Retina (tissue), 1 donor: Measurements from ENCODE around the gene PTGER1.
A peak's percentile ranks its signal among the peaks of the same experiment; 100 is the strongest.

Source experiments
- DNase-seq: peaks from one replicate; pipeline ENCODE4 v3.0.0-alpha.2; 2016

Gene PTGER1

DNA sequence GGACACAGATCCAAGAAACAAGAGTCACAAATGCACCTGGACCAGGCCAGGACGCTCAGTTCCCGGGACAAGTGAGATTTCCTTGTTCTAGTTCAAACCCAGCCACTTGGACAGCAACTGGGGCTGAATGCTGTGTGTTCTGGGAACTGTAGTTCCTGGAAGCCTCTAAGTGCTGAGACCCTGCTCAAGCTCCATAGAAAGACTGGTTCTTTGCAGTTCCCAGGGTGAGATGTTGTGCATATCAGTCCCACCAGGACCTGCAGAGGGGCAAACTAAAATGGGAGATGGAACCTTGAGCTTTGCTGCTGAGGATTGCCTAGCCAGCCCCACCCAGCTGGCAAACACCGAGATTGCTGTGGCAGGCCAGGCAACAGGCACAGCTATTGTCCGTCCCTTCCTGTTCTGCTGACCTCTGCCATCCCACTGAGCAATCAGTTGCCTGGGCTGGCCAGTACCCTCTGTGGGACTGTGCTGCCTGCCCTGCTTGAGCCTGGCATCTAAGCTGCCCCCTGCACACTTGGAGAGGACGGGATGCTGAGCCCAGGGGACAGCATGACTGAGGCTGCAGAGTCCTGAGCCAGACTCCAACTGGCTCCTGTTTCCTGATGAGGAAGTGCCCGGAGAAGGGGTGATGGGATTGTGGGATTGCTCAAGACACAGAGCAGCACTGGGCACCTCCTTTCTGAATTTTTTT, 22.2 kb upstream of the PTGER1 start:
- DNase-seq, result no peak

DNA sequence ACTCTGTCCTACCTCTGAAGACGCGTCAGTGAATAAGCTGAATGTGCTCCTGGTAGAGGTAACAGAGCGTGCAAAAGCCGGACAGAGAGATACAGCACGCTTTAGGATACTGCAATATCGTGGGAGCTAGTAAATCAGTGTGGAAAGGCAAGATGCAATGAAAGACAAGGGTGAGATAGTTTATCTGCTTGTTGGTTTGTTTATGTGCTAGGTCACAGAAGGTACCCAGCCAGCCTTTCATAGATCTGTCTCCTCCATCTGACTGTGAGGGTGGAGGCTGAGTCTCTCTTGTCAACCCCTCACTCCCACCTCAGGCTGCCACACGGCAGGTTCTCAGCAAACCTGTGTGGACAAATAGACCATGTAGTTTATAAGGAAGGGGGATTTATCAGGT, 21.7 kb upstream of the PTGER1 start:
- DNase-seq, result no peak

GRCh38 chr19:14496029-14496833, 21.1 kb upstream of the PTGER1 start, which contains the start of gene GIPC1:
GIPC1 (minus strand) TSS chr19:14496127; CDS start chr19:14482976, 13,151 bp downstream.
- peak; percentile 99 for DNase-seq

- no peak for DNase-seq
Measured at GRCh38 chr19:14495672-14496028, 20.5 kb upstream of the PTGER1 start.

GRCh38 chr19:14494910-14495671, 19.9 kb upstream of the PTGER1 start:
- DNase-seq, result no peak

- DNase-seq, result no peak
Measured at GRCh38 chr19:14494411-14494810, 19.3 kb upstream of the PTGER1 start.

DNA sequence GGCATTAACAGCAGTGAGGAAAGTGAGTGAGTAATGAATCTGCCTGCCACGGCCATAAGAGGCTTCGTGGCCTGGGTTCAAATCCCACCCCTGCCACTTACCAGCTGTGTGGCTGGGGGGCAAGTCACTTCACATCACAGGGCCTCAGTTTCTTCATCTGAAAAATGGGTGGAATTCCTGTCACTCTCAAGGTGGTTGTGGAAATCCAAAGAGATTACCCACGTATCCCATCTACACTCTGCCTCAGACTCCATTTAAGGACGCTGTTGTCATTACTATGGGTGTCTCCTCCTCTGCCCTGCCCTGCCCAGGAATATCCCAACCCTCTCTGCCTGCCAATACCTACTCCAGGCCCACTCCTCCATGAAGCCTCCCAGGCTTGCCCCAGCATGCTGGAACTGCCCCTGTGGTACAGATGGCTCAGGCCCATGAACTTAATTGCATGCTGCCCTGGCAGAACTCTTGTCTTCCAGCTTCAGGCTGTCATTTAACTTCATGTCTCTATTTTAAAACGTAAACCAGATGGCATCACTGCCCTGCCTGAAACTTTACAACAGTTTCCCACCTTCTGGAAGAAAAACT, 17.7 kb upstream of the PTGER1 start:
- no peak for DNase-seq

- no peak for DNase-seq
Measured at GRCh38 chr19:14487370-14488125, 12.4 kb upstream of the PTGER1 start.

DNA sequence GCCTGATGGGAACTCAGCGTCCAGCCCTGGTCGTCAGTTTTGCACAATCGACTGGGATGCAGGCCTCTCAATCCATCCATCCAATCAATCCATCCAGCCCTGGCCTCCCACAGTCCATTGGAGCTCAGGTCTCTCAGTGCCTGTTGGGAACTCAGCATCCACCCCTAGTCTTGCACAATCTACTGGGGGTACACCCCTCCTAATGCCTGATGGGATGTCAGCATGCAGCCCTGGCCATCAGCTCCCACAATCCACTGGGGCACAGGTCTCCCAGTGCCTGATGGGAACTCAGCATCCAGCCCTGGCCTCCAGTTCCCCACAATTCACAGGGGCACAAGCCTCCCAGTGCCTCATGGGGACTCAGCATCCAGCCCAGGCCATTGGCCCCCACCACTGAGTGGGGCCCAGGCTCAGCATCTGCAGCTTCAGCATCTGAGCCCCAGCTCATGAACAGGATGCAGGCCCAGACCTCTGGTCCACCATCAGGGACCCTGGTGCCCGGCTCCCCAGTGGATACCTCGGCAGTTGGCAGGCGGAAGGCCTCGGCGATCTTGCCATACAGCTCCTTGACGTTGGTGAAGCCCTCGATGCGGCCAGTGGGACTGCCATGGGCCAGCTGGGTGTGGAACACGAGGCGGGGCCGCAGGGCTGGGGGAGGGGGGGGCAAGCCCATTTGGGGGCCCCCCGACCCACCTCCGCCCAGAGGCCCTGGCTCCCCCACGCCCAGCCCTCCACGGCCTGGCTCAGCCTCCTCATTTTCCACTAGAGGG, 7.2 kb upstream of the PTGER1 start:
- no peak for DNase-seq

GRCh38 chr19:14480700-14481079, 5.5 kb upstream of the PTGER1 start:
- DNase-seq, result no peak

DNA sequence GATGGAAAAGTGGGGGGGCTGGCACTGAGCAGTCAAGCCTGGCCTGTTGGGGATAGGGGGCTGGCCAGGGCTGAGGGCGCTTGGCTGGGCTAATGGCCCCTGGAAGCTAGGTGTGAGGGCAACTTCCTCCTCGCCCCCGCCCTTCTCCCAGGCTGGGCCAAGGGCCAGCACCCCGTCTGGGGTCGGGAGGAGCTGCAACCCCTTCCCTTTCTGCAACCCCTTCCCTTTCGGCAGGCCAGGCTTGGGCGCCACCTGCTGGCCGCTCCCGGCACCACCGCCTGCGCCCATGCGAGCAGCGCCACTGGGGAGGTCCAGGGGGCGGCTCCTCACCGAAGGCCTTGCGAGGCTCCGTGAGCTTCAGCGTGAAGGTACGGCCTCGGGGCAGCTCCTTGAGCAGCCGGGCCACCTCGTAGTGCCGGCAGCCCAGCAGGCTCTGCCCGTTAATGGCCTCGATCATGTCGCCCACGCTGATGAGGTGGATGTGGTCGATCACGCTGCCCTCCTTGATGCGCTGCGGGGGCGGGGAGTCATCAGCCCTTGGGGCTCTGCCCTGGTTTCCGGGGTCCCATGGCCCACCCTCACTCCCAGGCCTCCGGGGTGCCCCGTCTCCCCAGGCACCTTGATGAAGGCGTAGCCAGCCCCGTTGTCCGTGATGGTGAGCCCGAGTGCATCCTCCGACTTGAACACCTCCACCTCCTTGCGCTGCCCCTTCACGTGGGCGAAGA, 5.0 kb upstream of the PTGER1 start:
- peak; percentile 84 for DNase-seq

- DNase-seq, result no peak
Measured at GRCh38 chr19:14479309-14479974, 4.3 kb upstream of the PTGER1 start.

GRCh38 chr19:14478113-14478545, 3.0 kb upstream of the PTGER1 start:
- DNase-seq, result no peak

GRCh38 chr19:14477418-14478112, 2.4 kb upstream of the PTGER1 start:
- DNase-seq, result no peak

DNA sequence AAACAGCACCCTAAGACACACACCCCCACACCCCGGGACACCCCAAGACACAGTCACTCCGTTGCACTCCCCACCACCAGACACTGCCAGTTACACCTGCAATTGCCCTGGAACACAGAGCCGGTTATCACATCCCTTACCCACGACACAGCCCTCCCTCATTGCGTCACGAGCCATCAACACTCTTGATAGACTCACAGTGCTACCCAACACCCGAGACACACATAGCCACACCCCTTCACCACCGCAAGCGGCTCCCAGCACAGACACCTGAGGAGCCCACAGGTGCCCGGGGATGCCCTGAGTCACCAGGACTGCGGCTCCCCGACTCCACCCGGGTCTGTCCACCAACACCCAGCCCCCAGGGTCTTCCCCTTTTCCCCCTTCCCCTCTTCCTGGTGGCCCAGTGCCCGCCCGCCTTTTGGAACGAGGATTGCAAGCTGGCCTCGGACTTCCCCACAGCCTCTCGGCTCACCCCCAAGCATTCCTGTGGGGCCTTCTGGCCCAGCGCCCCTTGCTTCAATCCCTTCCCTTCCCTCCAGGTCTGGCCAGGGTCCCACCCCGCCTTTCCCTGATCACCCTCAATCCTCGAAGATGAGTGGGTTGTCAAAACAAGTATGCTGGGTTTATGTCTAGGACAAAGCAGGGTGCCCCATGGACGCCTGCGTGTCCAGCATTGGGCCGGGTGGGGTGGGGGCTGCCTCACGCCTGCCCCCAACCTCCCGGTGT, 1.7 kb upstream of the PTGER1 start:
- no peak for DNase-seq

GRCh38 chr19:14476327-14476672, 1.1 kb upstream of the PTGER1 start:
- DNase-seq, result no peak

GRCh38 chr19:14474827-14475226, 327 bp downstream of the PTGER1 start:
- no peak for DNase-seq

DNA sequence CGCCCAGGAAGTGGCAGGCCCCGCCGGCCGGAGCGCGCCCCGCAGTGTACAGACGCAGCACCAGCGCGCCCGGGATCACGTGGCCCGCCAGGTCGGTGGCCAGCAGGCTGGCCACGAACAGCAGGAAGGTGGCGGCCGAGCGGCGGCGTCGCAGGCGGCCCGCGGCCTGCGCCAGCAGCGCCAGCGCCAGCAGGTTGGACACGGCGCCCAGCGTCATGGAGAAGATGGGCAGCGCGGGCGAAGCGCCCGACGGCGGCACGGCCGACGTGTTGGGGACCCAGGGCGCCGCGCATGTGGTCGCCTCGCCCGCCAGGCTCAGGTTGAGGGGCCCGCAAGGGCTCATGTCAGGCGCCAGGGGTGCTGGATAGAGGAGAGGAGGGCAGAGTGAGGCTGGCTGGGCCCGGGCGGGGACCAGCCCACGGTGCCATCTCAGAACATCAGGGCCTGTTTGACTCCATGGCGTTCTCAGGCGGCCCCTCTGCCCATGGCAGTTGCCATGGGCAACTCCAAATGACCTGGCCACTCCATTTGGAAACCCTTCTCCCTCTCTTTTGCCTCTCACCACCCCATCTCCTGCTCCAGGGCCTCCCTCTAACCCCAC, 1.1 kb downstream of the PTGER1 start:
- DNase-seq, result peak; percentile 60
